Activated naive CD4-positive, alpha-beta T cell treated with anti-CD3 and anti-CD28 coated beads for 36 hours (primary cell): ENCODE data around the gene RNF145. TPM values are rescaled to one million over a fixed set of nuclear protein-coding genes. Genes with fewer than 3 reads are reported as not detected.

Source experiments
- CTCF ChIA-PET: fragments of 350-600 bp; sonication (Branson Sonifier 250); formaldehyde crosslinking; loops from one replicate; lab custom pipeline; 2021; ENCODE audit warnings: antibody characterized with exemption; lab: Charles Lee
- DNase-seq: peaks from one replicate; pipeline ENCODE4 v3.0.0-alpha.2; 2020
- H3K27ac Mint-ChIP-seq: one replicate; pipeline ENCODE4 v1.8.0; 2021; ENCODE audit warnings: mild to moderate bottlenecking, mixed read lengths
- H3K27me3 Mint-ChIP-seq: one replicate; pipeline ENCODE4 v1.8.0; 2021; ENCODE audit warnings: low read depth, mixed read lengths
- H3K36me3 Mint-ChIP-seq: one replicate; pipeline ENCODE4 v1.8.0; 2021; ENCODE audit warnings: low read depth, mixed read lengths
- H3K4me1 Mint-ChIP-seq: one replicate; pipeline ENCODE4 v1.8.0; 2021; ENCODE audit warnings: low read depth, mixed read lengths
- H3K4me3 Mint-ChIP-seq: one replicate; pipeline ENCODE4 v1.8.0; 2021; ENCODE audit warnings: mild to moderate bottlenecking, moderate library complexity, mixed read lengths
- H3K9me3 Mint-ChIP-seq: one replicate; pipeline ENCODE4 v1.8.0; 2021; ENCODE audit warnings: mixed read lengths
- intact Hi-C: fragments of 100-400 bp; cut with micrococcal nuclease; formaldehyde crosslinking; loops from one replicate; pipeline ENCODE4 v1.15.1; 2023
- total RNA-seq, 2 experiments: library from RNA; stranded (reverse); gene quantifications; one replicate each; pipeline ENCODE4 v1.2.3, GENCODE V29; 2021

The RNF145 gene
- total RNA-seq, 2 experiments from 2014 or later, result 70.0 to 75.3 TPM

DNA sequence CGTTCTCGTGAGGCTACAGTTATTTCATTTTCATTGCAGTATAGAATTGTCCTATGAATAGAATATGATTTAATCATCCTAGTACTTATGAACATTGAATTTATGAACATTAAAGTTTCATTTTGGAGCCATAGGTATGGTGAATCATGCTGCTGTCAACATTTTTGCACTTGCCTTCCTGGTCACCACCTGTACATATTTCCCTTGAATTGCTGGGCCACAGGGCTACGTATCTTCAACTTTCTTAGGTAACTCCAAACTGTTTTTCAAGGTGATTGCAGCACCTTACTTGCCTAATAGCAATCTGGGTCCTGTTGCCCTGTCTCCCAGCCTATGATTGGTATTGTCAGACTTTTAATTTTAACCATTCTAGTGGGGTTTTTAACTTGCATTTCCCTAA is 6.5 kb upstream of the RNF145 start:
- H3K9me3 Mint-ChIP-seq, result no peaks in the 10 kb centered on the region
- H3K4me1 Mint-ChIP-seq, result peaks cover 20% of the 10 kb centered on the region
- H3K27ac Mint-ChIP-seq, result no peak overlapping the region
- CTCF ChIA-PET, result interaction anchor here (1.2 to 2.4 kb wide), 2 partner anchors 58 to 59 kb away, joined by 3 to 14 read pairs; no protein-coding TSS in a partner anchor
- H3K36me3 Mint-ChIP-seq, result no peaks in the 10 kb centered on the region
- no peak overlapping the region for H3K4me3 Mint-ChIP-seq
- DNase-seq, result no peak
- no peaks in the 10 kb centered on the region for H3K27me3 Mint-ChIP-seq
- intact Hi-C loops, result no loop called here

DNA sequence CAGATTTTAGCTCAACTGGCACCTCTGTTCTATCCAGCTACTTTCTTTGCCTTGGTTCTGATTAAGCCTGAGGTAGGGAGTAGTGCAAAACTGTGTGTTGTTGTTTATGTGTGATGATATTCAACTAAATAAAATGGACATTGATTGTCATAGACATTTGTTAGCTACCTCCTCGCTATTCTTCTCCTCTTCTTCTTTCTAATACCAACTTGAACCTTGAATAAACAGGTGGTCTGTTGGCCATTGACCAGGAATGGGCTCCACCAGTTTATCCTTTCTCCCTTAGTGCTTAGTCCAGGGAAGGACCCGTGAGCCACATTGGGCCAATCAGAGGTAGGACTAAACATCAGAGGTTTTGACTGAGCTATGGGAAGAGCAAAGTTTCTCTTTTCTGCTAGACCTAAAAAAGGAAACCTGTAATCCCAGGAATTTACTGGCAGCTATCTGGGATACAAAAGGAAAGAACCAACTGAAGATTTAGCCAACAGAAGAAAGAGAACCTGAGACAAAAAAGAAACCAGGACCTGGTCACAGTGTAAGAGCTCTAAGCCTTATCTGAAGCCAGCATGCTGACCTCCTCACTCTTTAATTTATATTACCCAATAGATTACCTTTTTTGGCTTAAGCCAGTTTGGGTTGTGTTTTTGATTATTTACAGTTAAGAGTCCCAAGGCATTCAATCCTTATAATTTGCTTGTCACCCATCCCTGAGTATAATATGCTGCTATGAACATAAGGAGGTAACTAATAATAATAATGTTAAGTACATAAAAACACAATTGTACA is 5.3 kb upstream of the RNF145 start:
- no peak overlapping the region for H3K27ac Mint-ChIP-seq
- CTCF ChIA-PET, result interaction anchor here (0.8 to 2.4 kb wide), 3 partner anchors 58 to 807 kb away, joined by 3 to 14 read pairs (median 5); no protein-coding TSS in a partner anchor
- H3K4me1 Mint-ChIP-seq, result peaks cover 32% of the 10 kb centered on the region
- H3K36me3 Mint-ChIP-seq, result no peaks in the 10 kb centered on the region
- H3K4me3 Mint-ChIP-seq, result no peak overlapping the region
- intact Hi-C loops, result loop anchor here (5.0 kb wide), 1 partner anchor 117 kb away; the partner anchor contains the start of gene EBF1
- H3K27me3 Mint-ChIP-seq, result no peaks in the 10 kb centered on the region
- no peaks in the 10 kb centered on the region for H3K9me3 Mint-ChIP-seq
- DNase-seq, result no peak

DNA sequence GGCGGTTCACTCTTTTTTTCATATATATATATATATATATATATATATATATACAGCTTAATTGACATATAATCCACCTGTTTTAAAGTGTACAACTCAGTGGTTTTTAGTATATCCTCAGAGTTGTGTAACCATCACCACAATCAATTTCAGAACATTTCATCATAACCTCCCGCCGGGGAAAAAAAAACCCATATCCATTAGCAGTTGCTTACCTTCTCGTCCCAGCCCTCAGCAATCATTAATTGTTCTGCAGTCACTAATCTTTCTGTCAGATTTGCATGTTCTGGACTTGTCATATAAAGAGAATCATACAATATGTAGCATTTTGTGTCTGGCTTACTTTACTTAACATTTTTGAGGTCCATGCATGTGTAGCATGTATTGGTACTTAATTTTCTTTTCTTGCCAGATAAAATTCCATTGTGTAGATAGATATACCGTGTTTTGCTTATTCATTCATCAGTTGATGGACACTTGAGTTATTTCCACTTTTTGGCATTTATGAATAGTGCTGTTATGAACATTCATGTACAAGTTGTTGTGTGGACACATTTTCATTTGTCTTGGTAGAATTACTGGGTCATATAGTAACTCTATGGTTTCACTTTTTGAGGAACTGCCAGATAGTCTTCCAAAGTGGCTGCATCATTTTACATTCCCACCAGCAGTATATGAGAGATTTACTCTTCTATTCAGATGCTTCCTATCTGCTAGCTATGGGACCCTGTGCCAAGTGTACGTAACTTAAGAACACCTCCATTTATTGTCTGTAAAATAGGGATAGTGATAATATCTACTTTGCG is 3.5 kb upstream of the RNF145 start:
- Mint-ChIP-seq H3K36me3 (peaks cover 8% of the 10 kb centered on the region), H3K27ac (no peak overlapping the region), H3K4me3 (no peak overlapping the region), H3K9me3 (no peaks in the 10 kb centered on the region), H3K27me3 (no peaks in the 10 kb centered on the region), H3K4me1 (peaks cover 31% of the 10 kb centered on the region)
- intact Hi-C loops, result loop anchor here (5.0 kb wide), 1 partner anchor 116 kb away; the partner anchor contains the start of gene EBF1
- CTCF ChIA-PET, result interaction anchor here (0.7 to 1.2 kb wide), 2 partner anchors 80 to 253 kb away, joined by 3 to 5 read pairs; no protein-coding TSS in a partner anchor
- DNase-seq, result no peak

DNA sequence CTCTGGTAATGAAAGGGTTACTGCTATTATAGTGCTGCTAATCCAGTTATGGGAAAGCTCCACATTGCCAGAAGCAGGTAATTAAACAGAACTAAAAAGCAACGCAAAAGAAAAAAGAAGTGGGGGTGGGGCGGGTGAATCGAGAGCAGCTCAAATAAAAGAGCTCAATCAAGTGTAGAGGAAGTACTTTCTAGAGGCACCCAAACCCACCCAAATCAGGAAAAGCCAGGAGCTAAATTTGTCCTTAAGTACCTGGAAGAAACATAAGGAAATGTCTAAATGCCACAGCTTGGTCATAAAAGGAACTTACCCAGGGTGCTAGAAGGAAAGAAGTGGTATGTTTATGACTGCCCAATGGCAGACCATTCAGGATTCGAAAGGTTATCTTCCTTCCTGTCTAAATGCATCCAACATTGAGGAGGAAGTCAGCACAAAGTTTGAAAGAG is 2.4 kb upstream of the RNF145 start:
- H3K4me1 Mint-ChIP-seq, result peaks cover 29% of the 10 kb centered on the region
- CTCF ChIA-PET, result interaction anchor here (1.1 to 2.1 kb wide), 2 partner anchors 20 to 55 kb away, joined by 4 to 11 read pairs; no protein-coding TSS in a partner anchor

DNA sequence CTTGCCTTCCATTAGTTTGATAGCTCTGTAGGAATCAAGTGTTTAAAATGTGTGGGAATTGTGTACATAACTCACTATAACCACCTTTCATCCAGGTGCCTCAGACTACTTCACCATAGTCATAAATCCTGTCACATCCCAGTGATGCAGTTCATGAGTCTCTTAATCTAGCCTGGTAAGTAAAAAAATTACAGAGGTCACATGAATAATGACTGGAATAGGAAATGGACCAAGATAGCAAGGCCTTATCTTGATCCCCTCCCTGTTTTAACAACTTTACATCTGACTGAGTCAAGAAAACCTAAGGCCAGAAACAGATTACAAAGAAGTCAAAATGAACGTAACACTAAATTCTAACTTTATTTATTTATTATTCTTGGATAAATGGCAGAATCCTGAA is 1.5 kb upstream of the RNF145 start:
- Mint-ChIP-seq H3K27ac (no peak overlapping the region), H3K27me3 (no peaks in the 10 kb centered on the region), H3K36me3 (peaks cover 23% of the 10 kb centered on the region), H3K4me1 (peaks cover 25% of the 10 kb centered on the region), H3K9me3 (no peaks in the 10 kb centered on the region), H3K4me3 (peak overlapping the region; percentile 88)
- no peak for DNase-seq
- CTCF ChIA-PET, result interaction anchor here (1.1 to 2.1 kb wide), 3 partner anchors 19 to 54 kb away, joined by 4 to 11 read pairs (median 4); no protein-coding TSS in a partner anchor
- intact Hi-C loops, result loop anchor here (5.0 kb wide), 1 partner anchor 114 kb away; the partner anchor contains the start of gene EBF1

More for the DNA sequence above, 2.4 kb upstream of the RNF145 start:
- H3K9me3 Mint-ChIP-seq, result no peaks in the 10 kb centered on the region
- DNase-seq, result no peak
- H3K4me3 Mint-ChIP-seq, result no peak overlapping the region
- no peaks in the 10 kb centered on the region for H3K27me3 Mint-ChIP-seq
- peaks cover 18% of the 10 kb centered on the region for H3K36me3 Mint-ChIP-seq
- intact Hi-C loops, result loop anchor here (5.0 kb wide), 1 partner anchor 114 kb away; the partner anchor contains the start of gene EBF1
- H3K27ac Mint-ChIP-seq, result no peak overlapping the region

DNA sequence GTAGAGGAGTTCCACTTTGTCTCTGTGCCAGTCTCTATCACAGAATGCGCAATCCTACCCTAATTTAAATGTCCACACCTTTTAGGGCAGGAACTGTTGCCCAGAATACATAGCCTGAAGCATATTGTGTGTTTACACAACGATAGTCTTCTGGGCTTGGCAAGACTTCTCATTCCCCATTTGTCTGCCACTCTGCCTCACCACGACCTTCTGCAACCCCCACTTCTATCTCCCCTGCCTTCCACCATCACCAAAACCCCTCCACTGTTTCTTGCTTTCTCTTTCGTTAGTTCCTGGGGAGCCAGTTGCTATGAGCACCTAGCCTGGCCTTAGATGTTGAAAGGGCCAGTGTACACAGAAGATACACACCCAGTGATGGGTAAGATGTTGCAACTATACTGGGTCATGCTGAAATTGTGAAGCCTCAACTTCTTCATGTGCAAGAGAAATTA is 883 bp upstream of the RNF145 start:
- H3K36me3 Mint-ChIP-seq, result peaks cover 23% of the 10 kb centered on the region
- H3K9me3 Mint-ChIP-seq, result no peaks in the 10 kb centered on the region
- intact Hi-C loops, result loop anchor here (5.0 kb wide), 1 partner anchor 113 kb away; the partner anchor contains the start of gene EBF1
- peaks cover 31% of the 10 kb centered on the region for H3K4me1 Mint-ChIP-seq
- DNase-seq, result no peak
- peak overlapping the region; percentile 90 for H3K27ac Mint-ChIP-seq
- CTCF ChIA-PET, result interaction anchor here (1.1 to 2.1 kb wide), 2 partner anchors 52 to 54 kb away, joined by 4 to 11 read pairs; no protein-coding TSS in a partner anchor
- H3K4me3 Mint-ChIP-seq, result peak overlapping the region; percentile 88
- H3K27me3 Mint-ChIP-seq, result no peaks in the 10 kb centered on the region

DNA sequence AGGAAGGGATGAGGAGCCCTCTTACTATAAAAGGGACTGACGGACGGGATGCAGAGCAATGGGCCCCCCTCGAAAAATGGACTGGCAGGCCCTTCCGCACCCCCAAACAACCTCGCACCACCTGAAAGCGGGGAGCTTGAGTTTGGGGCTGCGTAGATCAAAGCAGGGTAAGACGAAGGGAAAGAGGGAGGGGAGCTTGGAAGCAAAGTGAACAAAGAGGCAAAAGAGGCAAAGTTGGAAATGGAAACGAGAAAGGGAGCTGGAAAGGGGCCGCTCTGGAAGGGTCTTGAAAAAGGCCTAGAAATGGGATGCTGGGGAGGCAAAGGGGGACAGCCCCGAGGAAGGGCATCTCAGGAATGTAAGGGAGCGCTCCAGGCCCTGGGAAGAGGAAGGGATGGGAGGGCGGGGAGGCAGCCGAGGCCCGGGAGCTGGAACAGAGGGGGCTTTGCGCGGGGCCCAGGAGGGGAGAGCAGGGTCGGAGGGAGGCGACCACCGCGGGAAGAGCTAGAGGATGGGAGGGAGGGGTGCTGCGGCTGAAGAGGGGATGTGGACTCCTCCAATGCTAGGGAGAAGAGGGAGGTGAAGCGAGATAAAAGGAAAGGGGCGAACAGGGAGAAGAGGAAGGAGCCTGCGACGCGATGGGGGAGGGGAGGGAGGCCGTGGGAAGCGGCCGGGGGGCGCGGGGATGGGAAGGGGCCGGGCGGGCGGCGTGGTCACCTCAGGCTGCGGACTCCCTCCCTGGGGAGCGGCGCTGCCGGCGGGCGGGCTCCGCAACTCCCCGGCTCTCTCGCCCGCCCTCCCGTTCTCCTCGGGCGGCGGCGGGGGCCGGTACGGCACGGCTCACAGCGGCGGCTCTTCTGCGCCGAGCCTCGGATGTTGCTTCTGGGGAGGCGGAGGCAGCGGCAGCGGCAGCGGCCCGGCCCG is 577 bp downstream of the RNF145 start:
- peaks cover 45% of the 10 kb centered on the region for H3K4me1 Mint-ChIP-seq
- CTCF ChIA-PET, result interaction anchor here (0.6 to 1.1 kb wide), 2 partner anchors 52 to 55 kb away, joined by 4 read pairs; no protein-coding TSS in a partner anchor
- peak overlapping the region; percentile 99 for H3K27ac Mint-ChIP-seq
- DNase-seq, result peak; percentile 35
- no peaks in the 10 kb centered on the region for H3K9me3 Mint-ChIP-seq
- intact Hi-C loops, result loop anchor here (1.0 to 10.0 kb wide), 9 partner anchors 32 to 1994 kb away; partner anchors contain the start of genes CLINT1, PWWP2A, SLU7 and TTC1
- peak overlapping the region; percentile 97 for H3K4me3 Mint-ChIP-seq
- peaks cover 23% of the 10 kb centered on the region for H3K36me3 Mint-ChIP-seq
- no peaks in the 10 kb centered on the region for H3K27me3 Mint-ChIP-seq

DNA sequence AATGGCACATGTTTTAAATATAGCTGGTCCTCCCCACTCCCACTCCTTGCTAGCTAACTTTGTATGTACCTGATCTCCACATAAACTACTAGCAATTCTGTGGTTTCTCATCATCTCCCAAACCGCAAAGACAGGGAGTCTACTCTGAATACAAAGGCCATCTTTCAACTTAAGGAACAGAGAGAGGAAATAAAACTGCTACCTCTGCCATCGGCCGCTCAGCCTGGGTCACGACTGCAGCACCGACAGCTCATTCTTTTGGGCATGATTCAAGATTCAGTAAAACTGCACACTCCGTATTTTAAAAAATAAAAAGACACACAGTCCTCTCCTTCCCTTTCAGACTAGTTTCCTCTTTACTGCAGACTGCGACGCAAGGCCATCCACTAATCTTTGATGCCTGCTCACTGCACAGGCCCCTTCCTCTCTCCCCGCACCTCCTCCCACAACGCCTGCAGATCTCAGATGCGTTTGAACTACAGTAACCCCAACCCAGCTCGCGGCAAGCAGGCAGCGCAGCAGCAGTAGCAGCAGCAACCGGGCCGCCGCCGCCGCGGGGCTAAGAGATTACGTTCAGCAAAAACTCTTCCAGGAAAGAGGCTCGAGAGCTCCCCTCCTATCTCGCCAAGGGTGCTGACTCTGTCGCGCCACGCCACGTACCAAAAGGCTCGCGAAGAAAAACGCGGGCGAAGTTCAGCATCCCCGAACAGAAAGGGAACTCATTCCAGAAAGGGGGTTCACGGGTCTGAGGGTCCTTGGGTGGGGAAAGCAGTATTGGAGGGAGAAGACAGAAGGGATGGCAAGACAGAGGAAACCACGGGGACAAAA is 1.5 kb downstream of the RNF145 start:
- intact Hi-C loops, result loop anchor here (1.0 to 10.0 kb wide), 10 partner anchors 23 to 1993 kb away; partner anchors contain the start of genes CLINT1, SLU7, TTC1 and UBLCP1
- CTCF ChIA-PET, result interaction anchor here (0.7 to 2.4 kb wide), 6 partner anchors 39 to 390 kb away, joined by 3 to 16 read pairs (median 4); no protein-coding TSS in a partner anchor
- peak overlapping the region; percentile 99 for H3K27ac Mint-ChIP-seq
- H3K4me1 Mint-ChIP-seq, result peaks cover 54% of the 10 kb centered on the region
- H3K9me3 Mint-ChIP-seq, result no peaks in the 10 kb centered on the region
- DNase-seq, result peak; percentile 85
- H3K36me3 Mint-ChIP-seq, result peaks cover 28% of the 10 kb centered on the region
- H3K4me3 Mint-ChIP-seq, result peak overlapping the region; percentile 97
- no peaks in the 10 kb centered on the region for H3K27me3 Mint-ChIP-seq

DNA sequence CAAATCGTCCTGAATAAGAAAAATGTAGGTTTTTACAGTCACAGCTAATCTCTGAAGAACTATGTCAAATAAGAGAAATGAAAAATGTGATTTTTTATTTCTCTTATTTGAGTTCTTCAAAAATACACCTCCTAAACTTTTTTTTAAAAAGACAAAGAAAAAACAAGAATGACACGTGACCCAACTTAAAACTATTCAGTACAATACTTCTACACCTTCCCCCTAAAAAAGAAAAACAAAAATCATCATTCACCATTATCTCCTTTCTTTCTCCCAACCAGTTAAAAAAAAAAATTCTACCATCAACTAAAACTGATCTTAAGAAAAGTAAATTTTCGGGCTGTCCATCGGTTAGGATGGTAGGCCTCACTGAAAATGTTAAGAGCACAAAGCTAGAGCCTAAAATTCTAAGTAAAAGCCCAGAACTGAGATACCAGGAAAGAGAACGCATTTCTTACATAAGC is 2.1 kb downstream of the RNF145 start:
- Mint-ChIP-seq H3K27ac (peak overlapping the region; percentile 99), H3K4me3 (peak overlapping the region; percentile 97), H3K27me3 (no peaks in the 10 kb centered on the region), H3K4me1 (peaks cover 58% of the 10 kb centered on the region), H3K9me3 (no peaks in the 10 kb centered on the region), H3K36me3 (peaks cover 32% of the 10 kb centered on the region)
- intact Hi-C loops, result loop anchor here (1.0 to 10.0 kb wide), 6 partner anchors 22 to 1992 kb away; partner anchors contain the start of genes CLINT1 and SLU7
- CTCF ChIA-PET, result interaction anchor here (0.7 to 2.4 kb wide), 5 partner anchors 40 to 389 kb away, joined by 3 to 16 read pairs (median 4); no protein-coding TSS in a partner anchor
- DNase-seq, result no peak

DNA sequence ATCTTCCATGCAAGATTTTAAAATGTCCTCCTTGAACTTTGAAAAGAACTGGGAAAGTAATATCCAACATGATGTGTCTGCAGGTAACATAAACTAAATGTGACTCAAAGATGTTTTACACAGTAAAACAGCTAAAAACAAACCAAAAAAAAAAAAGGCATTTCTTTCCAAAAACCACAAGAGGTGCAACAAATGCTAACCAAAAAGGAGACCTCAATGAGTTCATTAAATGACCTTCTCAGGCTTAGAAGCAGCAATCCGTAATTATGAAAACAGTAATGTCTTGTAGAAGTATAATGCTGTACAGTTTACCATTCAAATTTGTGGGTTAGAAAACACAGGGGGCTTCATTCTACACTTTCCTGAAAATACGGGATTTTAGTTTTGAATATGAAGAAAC is 2.5 kb downstream of the RNF145 start:
- Mint-ChIP-seq H3K4me1 (peaks cover 56% of the 10 kb centered on the region), H3K36me3 (peaks cover 34% of the 10 kb centered on the region), H3K9me3 (no peaks in the 10 kb centered on the region), H3K4me3 (peak overlapping the region; percentile 97), H3K27me3 (no peaks in the 10 kb centered on the region), H3K27ac (peak overlapping the region; percentile 99)
- intact Hi-C loops, result loop anchor here (1.0 to 10.0 kb wide), 8 partner anchors 9 to 1992 kb away; partner anchors contain the start of genes CLINT1 and SLU7
- no peak for DNase-seq
- CTCF ChIA-PET, result interaction anchor here (1.2 to 2.4 kb wide), 3 partner anchors 50 to 110 kb away, joined by 3 to 16 read pairs (median 4); no protein-coding TSS in a partner anchor
